Right hindlimb (tissue), 1 donor: Measurements from ENCODE around the gene TRIM28.
A peak's percentile ranks its signal among the peaks of the same experiment; 100 is the strongest.

Experiments
- DNase-seq: peaks from one replicate; pipeline ENCODE4 v3.0.0-alpha.2; 2018

TRIM28 gene

GRCh38 chr19:58581227-58582141 lies 37.6 kb downstream of the TRIM28 start:
- peak; percentile 91 for DNase-seq

GRCh38 chr19:58582985-58583384 lies 39.1 kb downstream of the TRIM28 start:
- DNase-seq = no peak

GRCh38 chr19:58584498-58585441 lies 40.9 kb downstream of the TRIM28 start:
- DNase-seq = peak; percentile 16

GRCh38 chr19:58585442-58586132 lies 41.7 kb downstream of the TRIM28 start:
- no peak for DNase-seq

- DNase-seq = no peak
Measured at GRCh38 chr19:58586133-58586765, 42.4 kb downstream of the TRIM28 start.
